Esophagus squamous epithelium (tissue), 5 donors: Measurements from ENCODE around the gene TLR3. TPM values are rescaled to one million over a fixed set of nuclear protein-coding genes. Genes with fewer than 3 reads are reported as not detected.
A peak's percentile ranks its signal among the peaks of the same experiment; 100 is the strongest.

Source experiments
- DNase-seq: peaks from one replicate; lab custom pipeline; 2025; lab: John Stamatoyannopoulos, UW
- H3K27ac ChIP-seq, 4 donors: fragments of 200-600 bp; sonication (generic); one replicate each; pipeline ENCODE4 v1.5.1; 2016 to 2019; ENCODE audit warnings: mild to moderate bottlenecking in 1 of 4
- H3K27me3 ChIP-seq, 4 donors: fragments of 200-600 bp; sonication (generic); 1 replicate in 3 of 4; 2 replicates in 1 of 4; pipeline versions ENCODE4 v1.5.1 to v1.6.0; 2017 to 2021; ENCODE audit warnings: antibody characterized with exemption in 1 of 4
- H3K36me3 ChIP-seq, 3 donors: fragments of 200-600 bp; sonication (generic); one replicate each; pipeline ENCODE4 v1.5.1; 2016 to 2019
- H3K4me1 ChIP-seq, 3 donors: fragments of 200-600 bp; sonication (generic); one replicate each; pipeline ENCODE4 v1.5.1; 2017 to 2019
- H3K4me3 ChIP-seq, 4 donors: fragments of 200-600 bp; sonication (generic); 1 replicate in 3 of 4; 2 replicates in 1 of 4; pipeline ENCODE4 v1.5.1; 2016 to 2019; ENCODE audit warnings: mild to moderate bottlenecking in 2 of 4, moderate library complexity in 1 of 4
- H3K9me3 ChIP-seq, 3 donors: fragments of 200-600 bp; sonication (generic); one replicate each; pipeline ENCODE4 v1.5.1; 2016 to 2019
- POLR2A ChIP-seq, 4 donors: fragments of 450-650 bp; IDR thresholded peaks; one replicate each; pipeline ENCODE4 v1.6.1; 2017; ENCODE audit warnings: antibody characterized with exemption in 4 of 4, mild to moderate bottlenecking in 4 of 4, moderate library complexity in 3 of 4
- WGBS, 2 donors: methylation state at CpG; one replicate each; pipeline ENCODE4 v1.1.5; 2018; 5-methylcytosine and 5-hydroxymethylcytosine counted together
- intact Hi-C: fragments of 100-400 bp; cut with DNase I; formaldehyde crosslinking; loops from one replicate; pipeline ENCODE4 v1.15.0; 2022
- total RNA-seq, 4 donors: library from RNA; depleted of rRNA; stranded (reverse); fragments of >200 nt; gene quantifications; one replicate each; pipeline ENCODE4 v1.1.0, GENCODE V29; 2016
- TF ChIP-seq, protein P1 (sequence below), 6 experiments: fragments of 450-650 bp in 4 of 6; fragments of 200-600 bp in 2 of 6; sonication (generic) in 2 of 6; IDR thresholded peaks; one replicate each; pipeline ENCODE4 v1.5.1; 2016 to 2019; ENCODE audit warnings: antibody characterized with exemption in 6 of 6, mild to moderate bottlenecking in 4 of 6, moderate library complexity in 4 of 6
- donor health status: DM: yes; HTN: yes; CAD: no.

TLR3 gene
- total RNA-seq, 4 donors from 2014 or later = 2.8 to 11.6 (median 5.8) TPM

DNA sequence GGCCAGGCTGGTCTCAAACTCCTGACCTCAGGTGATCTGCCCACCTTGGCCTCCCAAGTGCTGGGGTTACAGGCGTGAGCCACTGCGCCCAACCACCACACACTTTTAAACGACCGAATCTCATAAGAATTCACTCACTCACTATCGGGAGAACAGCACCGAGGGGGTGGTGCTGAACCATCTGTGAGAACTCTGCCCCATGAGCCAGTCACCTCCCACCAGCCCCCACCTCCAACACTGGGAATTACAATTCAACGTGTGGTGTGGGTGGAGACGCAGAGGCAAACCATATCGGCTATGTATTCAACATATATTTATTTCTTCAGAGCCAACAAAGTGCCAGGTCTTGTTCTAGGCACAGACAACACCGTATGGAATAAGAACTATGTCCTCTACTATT is 3.6 kb downstream of the TLR3 start:
- TF ChIP-seq, protein P1, sequence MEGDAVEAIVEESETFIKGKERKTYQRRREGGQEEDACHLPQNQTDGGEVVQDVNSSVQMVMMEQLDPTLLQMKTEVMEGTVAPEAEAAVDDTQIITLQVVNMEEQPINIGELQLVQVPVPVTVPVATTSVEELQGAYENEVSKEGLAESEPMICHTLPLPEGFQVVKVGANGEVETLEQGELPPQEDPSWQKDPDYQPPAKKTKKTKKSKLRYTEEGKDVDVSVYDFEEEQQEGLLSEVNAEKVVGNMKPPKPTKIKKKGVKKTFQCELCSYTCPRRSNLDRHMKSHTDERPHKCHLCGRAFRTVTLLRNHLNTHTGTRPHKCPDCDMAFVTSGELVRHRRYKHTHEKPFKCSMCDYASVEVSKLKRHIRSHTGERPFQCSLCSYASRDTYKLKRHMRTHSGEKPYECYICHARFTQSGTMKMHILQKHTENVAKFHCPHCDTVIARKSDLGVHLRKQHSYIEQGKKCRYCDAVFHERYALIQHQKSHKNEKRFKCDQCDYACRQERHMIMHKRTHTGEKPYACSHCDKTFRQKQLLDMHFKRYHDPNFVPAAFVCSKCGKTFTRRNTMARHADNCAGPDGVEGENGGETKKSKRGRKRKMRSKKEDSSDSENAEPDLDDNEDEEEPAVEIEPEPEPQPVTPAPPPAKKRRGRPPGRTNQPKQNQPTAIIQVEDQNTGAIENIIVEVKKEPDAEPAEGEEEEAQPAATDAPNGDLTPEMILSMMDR (IDR thresholded peaks at IDR 0.05) = no peak
- Histone ChIP-seq H3K36me3 (peaks cover 0 to 8% (median 0%) of the 10 kb centered on the region in 3 donors), H3K27me3 (no peaks in the 10 kb centered on the region), H3K4me1 (peaks cover 0 to 37% (median 9%) of the 10 kb centered on the region in 3 donors), H3K9me3 (no peaks in the 10 kb centered on the region), H3K4me3 (no peak overlapping the region), H3K27ac (no peak overlapping the region)
- no peak for DNase-seq
- 90 to 96% methylated on average over 8 to 10 of the region's 10 CpGs for WGBS, 2 donors
- intact Hi-C loops = no loop called here

DNA sequence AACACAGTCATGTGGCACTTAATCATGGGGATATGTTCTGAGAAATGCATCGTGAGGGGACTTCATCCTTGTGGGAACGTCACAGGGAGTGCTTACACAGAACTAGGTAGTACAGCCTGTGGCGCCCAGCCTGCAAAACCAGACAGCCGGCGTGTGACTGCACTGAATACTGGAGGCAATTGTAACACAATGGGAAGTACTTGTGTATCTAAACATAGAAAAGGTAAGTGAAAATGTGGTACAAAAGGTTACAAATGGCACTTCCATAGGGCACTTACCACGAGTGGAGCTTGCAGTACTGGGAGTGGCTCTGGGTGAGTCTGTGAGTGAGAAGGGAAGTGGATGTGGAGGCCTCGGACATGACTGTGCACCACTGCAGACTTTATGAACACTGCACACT is 5.2 kb downstream of the TLR3 start:
- TF ChIP-seq, protein P1 (IDR thresholded peaks at IDR 0.05) = no peak
- TF ChIP-seq POLR2A (IDR thresholded peaks at IDR 0.05) = no peak
- Histone ChIP-seq H3K27me3 (no peaks in the 10 kb centered on the region), H3K4me3 (no peak overlapping the region), H3K27ac (peak overlapping the region in 1 of 4 donors; percentile 4), H3K4me1 (peaks cover 0 to 35% (median 9%) of the 10 kb centered on the region in 3 donors), H3K36me3 (peaks cover 0 to 8% (median 0%) of the 10 kb centered on the region in 3 donors), H3K9me3 (no peaks in the 10 kb centered on the region)
- DNase-seq = no peak
- intact Hi-C loops = no loop called here
- 66 to 70% methylated on average over 7 of the region's 7 CpGs for WGBS, 2 donors

DNA sequence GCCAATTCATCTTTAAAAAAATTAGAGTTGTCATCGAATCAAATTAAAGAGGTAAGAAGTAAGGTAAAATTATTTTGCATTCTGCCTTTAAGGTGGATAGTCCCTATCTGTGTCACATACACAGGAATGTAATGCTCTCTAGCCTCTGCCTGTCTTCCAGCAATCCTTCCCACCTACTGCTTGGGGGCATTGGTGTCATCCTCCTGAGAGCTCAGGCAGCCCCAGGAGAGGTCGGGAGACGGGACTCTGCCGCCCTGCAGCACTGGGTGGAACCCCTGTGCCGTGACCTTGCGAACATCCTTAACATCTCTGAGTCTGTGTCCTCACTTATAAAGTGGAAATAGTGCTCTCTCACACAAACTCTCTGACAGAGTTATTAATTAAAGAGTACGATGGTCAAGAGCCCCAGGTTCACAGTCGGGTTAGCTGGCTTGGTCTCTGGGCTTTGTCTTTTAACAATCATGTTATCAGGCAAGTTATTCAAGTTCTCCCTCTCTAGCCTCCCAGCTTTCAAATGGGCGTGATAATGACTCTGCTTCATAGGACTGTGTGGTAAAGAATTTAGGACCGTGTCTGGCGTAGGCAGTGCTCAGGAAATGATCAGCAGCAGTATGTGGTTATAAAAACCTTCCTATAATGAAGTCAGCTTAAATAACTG is 10.2 kb downstream of the TLR3 start:
- no peak for DNase-seq
- Histone ChIP-seq H3K4me3 (no peak overlapping the region), H3K27ac (peak overlapping the region in 3 of 4 donors; percentile 43 to 78 (median 69)), H3K9me3 (no peaks in the 10 kb centered on the region), H3K27me3 (no peaks in the 10 kb centered on the region), H3K4me1 (peaks cover 0 to 18% (median 0%) of the 10 kb centered on the region in 3 donors), H3K36me3 (peaks cover 0 to 41% (median 0%) of the 10 kb centered on the region in 3 donors)
- intact Hi-C loops = no loop called here
- WGBS, 2 donors = 55 to 77% methylated on average over 11 of the region's 11 CpGs
- TF ChIP-seq POLR2A (IDR thresholded peaks at IDR 0.05) = no peak
- TF ChIP-seq, protein P1 (IDR thresholded peaks at IDR 0.05) = no peak

DNA sequence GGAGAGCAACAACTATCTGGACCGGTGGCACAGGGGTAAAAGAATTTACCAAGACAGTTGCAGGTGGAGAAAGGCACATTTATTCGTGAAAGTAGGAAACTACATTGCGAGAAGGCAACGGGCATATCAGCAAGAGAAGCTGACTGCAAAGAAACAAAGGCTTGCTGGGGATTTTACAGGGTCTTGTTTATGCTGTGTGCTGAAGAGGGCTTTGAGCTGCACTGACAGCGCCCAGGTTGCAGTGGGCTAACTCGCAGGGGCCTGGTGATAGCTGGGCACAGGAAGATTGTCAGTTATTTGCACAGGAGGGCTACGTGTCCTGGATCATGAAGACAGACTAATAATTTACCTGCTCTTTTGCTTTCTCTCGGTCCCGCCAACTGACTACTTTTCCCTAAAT is 10.7 kb downstream of the TLR3 start:
- Histone ChIP-seq H3K9me3 (no peaks in the 10 kb centered on the region), H3K4me1 (peaks cover 0 to 14% (median 0%) of the 10 kb centered on the region in 3 donors), H3K4me3 (no peak overlapping the region), H3K27ac (peak overlapping the region in 3 of 4 donors; percentile 34 to 69 (median 37)), H3K36me3 (peaks cover 0 to 46% (median 0%) of the 10 kb centered on the region in 3 donors), H3K27me3 (no peaks in the 10 kb centered on the region)
- 83 to 85% methylated on average over 9 of the region's 9 CpGs for WGBS, 2 donors
- intact Hi-C loops = no loop called here
- TF ChIP-seq, protein P1 (IDR thresholded peaks at IDR 0.05) = no peak
- no peak for TF ChIP-seq POLR2A (IDR thresholded peaks at IDR 0.05)
- DNase-seq = no peak

DNA sequence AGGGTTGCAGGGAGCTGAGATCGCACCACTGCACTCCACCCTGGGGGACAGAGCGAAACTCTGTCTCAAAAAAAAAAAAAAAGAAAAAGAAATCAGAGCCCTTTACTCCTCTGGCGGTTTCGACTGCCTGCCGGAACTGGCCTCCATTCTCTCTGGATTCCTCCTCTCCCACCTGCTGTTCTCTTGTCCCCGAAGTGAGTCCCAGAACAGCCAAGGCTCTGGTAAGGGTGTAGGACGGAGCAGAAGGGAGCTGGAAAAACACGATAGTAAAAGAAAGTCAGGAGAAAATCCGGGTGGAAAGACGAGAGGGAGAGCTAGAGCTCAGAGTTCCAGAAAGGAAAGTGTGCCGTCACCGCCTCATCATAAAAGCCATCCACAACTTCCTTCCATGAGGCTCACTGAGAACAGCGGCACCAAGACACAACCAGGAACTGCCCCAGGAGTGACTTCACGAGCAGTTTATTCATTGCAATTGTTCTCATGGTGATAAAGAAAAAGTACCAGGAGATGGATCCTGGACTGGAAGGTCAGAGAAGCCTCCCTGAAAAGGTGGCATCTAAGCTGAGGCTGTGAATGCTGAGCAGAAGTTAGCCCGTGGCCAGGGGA is 12.3 kb downstream of the TLR3 start:
- WGBS, 2 donors = 76 to 82% methylated on average over 13 to 15 of the region's 15 CpGs
- DNase-seq = no peak
- intact Hi-C loops = no loop called here
- Histone ChIP-seq H3K36me3 (peaks cover 0 to 48% (median 0%) of the 10 kb centered on the region in 3 donors), H3K27ac (no peak overlapping the region), H3K4me1 (peaks cover 0 to 14% (median 0%) of the 10 kb centered on the region in 3 donors), H3K27me3 (no peaks in the 10 kb centered on the region), H3K9me3 (no peaks in the 10 kb centered on the region), H3K4me3 (no peak overlapping the region)
- no peak for TF ChIP-seq POLR2A (IDR thresholded peaks at IDR 0.05)
- TF ChIP-seq, protein P1 (IDR thresholded peaks at IDR 0.05) = no peak
